ENCODE measurements around the gene RAB35.

GRCh38 chr12:120054293-120054692, 62.3 kb downstream of the RAB35 start:
- no peak for TF ChIP-seq CTCF (IDR thresholded peaks at IDR 0.05)
- no peak for TF ChIP-seq POLR2AphosphoS5 (IDR thresholded peaks at IDR 0.05; ENCODE audit: insufficient read depth in 1 of 2, low read depth in 1 of 2)

Measured in vagina (tissue), 2 donors.